OCI-LY3 (cell line): Measurements from ENCODE around the gene EDN2.

ENCODE experiments used
- H2AFZ ChIP-seq: fragments of 200-600, 300-600 bp; shearing (Covaris generic); 2 replicates; pipeline ENCODE4 v1.6.0; 2014; ENCODE audit warnings: antibody characterized with exemption, low read depth, low read length
- H3K27ac ChIP-seq: fragments of 200-600, 300-600 bp; sonication (generic); 2 replicates; pipeline ENCODE4 v1.5.1; 2014; ENCODE audit warnings: mild to moderate bottlenecking, low read length, moderate library complexity, mixed read lengths
- H3K27me3 ChIP-seq: fragments of 200-600, 300-600 bp; sonication (generic); 2 replicates; pipeline ENCODE4 v1.6.1; 2014; ENCODE audit warnings: low read depth, low read length, mixed read lengths
- H3K36me3 ChIP-seq: fragments of 200-600, 300-600 bp; sonication (generic); replicated peaks from 2 replicates; pipeline ENCODE3; 2014; ENCODE audit warnings: low read depth, low read length, mixed read lengths
- H3K4me1 ChIP-seq: fragments of 300-600, 200-600 bp; sonication (generic); 2 replicates; pipeline ENCODE4 v1.6.1; 2014; ENCODE audit warnings: low read length, mixed read lengths
- H3K4me2 ChIP-seq: fragments of 200-600, 300-600 bp; sonication (generic); 2 replicates; pipeline ENCODE4 v1.6.1; 2014; ENCODE audit warnings: low read length, mixed read lengths
- H3K4me3 ChIP-seq: fragments of 300-600, 200-600 bp; sonication (generic); 2 replicates; pipeline ENCODE4 v1.5.1; 2014; ENCODE audit warnings: antibody characterized with exemption, mild to moderate bottlenecking, low read length, moderate library complexity
- H3K79me2 ChIP-seq: fragments of 300-600, 200-600 bp; shearing (Covaris generic); 2 replicates; pipeline ENCODE4 v1.6.1; 2014; ENCODE audit warnings: mild to moderate bottlenecking, low read length, mixed read lengths
- H3K9ac ChIP-seq: fragments of 300-600, 200-600 bp; shearing (Covaris generic); 2 replicates; pipeline ENCODE4 v1.6.0; 2014; ENCODE audit warnings: mild to moderate bottlenecking, low read length, moderate library complexity
- H3K9me3 ChIP-seq: fragments of 200-600, 300-600 bp; shearing (Covaris generic); 2 replicates; pipeline ENCODE4 v1.6.1; 2014; ENCODE audit warnings: low read length, mixed read lengths; ENCODE audit not compliant: insufficient read depth
- H4K20me1 ChIP-seq: fragments of 200-600, 300-600 bp; sonication (generic); 2 replicates; pipeline ENCODE4 v1.6.1; 2016; ENCODE audit warnings: low read length, mixed read lengths; ENCODE audit not compliant: insufficient read depth
- EZH2phosphoT487 ChIP-seq: fragments of 200-600 bp; shearing (Covaris generic); IDR thresholded peaks from 2 replicates; pipeline ENCODE4 v1.6.1; 2018; ENCODE audit warnings: antibody characterized with exemption, mixed run types, low read depth
- TF ChIP-seq, protein P1 (sequence below): fragments of 200-600, 300-600 bp; sonication (generic); IDR thresholded peaks from 2 replicates; pipeline ENCODE4 v1.5.1; 2014; ENCODE audit warnings: antibody characterized with exemption, low read length, low read depth

The EDN2 gene

GRCh38 chr1:41456847-41457540 is 27.5 kb downstream of the EDN2 start:
- no peak overlapping the region for H2AFZ ChIP-seq
- no peaks in the 10 kb centered on the region for H3K9me3 ChIP-seq
- TF ChIP-seq, protein P1, sequence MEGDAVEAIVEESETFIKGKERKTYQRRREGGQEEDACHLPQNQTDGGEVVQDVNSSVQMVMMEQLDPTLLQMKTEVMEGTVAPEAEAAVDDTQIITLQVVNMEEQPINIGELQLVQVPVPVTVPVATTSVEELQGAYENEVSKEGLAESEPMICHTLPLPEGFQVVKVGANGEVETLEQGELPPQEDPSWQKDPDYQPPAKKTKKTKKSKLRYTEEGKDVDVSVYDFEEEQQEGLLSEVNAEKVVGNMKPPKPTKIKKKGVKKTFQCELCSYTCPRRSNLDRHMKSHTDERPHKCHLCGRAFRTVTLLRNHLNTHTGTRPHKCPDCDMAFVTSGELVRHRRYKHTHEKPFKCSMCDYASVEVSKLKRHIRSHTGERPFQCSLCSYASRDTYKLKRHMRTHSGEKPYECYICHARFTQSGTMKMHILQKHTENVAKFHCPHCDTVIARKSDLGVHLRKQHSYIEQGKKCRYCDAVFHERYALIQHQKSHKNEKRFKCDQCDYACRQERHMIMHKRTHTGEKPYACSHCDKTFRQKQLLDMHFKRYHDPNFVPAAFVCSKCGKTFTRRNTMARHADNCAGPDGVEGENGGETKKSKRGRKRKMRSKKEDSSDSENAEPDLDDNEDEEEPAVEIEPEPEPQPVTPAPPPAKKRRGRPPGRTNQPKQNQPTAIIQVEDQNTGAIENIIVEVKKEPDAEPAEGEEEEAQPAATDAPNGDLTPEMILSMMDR = no peak
- no peak for TF ChIP-seq EZH2phosphoT487
- no peak overlapping the region for H3K27ac ChIP-seq
- no peaks in the 10 kb centered on the region for H3K27me3 ChIP-seq
- no peak overlapping the region for H3K4me2 ChIP-seq
- no peak overlapping the region for H3K9ac ChIP-seq
- no peaks in the 10 kb centered on the region for H3K4me1 ChIP-seq
- no peak overlapping the region for H3K4me3 ChIP-seq
- no peaks in the 10 kb centered on the region for H4K20me1 ChIP-seq
- no peaks in the 10 kb centered on the region for H3K36me3 ChIP-seq
- no peaks in the 10 kb centered on the region for H3K79me2 ChIP-seq

DNA sequence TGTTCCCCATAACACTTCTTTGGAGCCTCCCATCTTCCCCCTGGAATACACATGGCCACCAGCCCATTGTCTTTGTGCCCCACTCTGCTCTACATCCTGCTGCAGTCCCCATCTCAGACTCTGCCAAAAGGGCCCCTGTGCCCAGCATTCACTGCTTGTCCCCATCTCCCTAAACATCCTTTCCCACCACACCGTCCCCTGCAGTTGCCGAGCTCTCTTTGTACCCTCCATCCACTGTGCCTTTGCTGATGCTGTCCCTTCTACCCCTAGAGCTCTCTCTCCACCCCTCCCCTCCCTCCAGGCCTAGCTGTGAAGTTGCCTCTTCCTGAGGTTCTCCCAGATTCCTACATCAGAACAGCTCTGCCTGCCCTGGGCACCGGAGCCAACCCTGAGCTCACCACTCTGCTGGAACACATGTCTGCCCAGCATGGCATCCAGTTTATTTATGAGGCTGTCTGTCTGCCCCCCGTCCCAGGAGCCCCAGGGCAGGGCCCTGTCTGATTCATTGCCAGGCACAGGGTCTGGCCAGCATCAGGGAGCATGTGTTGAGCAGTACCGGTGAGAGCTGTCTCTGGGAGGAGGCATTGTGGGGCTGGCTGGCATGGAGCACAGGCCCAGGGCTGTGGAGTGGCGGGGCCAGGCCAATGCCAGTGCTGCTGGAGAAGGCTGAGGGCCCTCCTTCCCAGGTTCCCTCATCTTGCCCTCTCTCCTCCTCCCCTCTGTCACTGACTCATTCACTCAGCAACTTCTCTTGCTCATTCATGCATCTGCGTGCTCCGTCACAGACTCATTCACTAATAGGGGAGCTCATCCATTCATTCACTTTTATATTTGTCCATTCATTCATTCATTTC is 28.8 kb downstream of the EDN2 start:
- no peak overlapping the region for H3K27ac ChIP-seq
- H3K79me2 ChIP-seq = no peaks in the 10 kb centered on the region
- no peak overlapping the region for H2AFZ ChIP-seq
- H3K27me3 ChIP-seq = no peaks in the 10 kb centered on the region
- H3K4me1 ChIP-seq = no peaks in the 10 kb centered on the region
- TF ChIP-seq EZH2phosphoT487 = no peak
- TF ChIP-seq, protein P1 = no peak
- no peak overlapping the region for H3K9ac ChIP-seq
- no peak overlapping the region for H3K4me3 ChIP-seq
- no peaks in the 10 kb centered on the region for H3K9me3 ChIP-seq
- H4K20me1 ChIP-seq = no peaks in the 10 kb centered on the region
- H3K36me3 ChIP-seq = no peaks in the 10 kb centered on the region
- no peak overlapping the region for H3K4me2 ChIP-seq

GRCh38 chr1:41454406-41454805 is 30.1 kb downstream of the EDN2 start:
- H2AFZ ChIP-seq = no peak overlapping the region
- H3K27ac ChIP-seq = no peak overlapping the region
- H3K9ac ChIP-seq = no peak overlapping the region
- H3K4me1 ChIP-seq = no peaks in the 10 kb centered on the region
- TF ChIP-seq EZH2phosphoT487 = no peak
- TF ChIP-seq, protein P1 = no peak
- H3K4me2 ChIP-seq = no peak overlapping the region
- H3K36me3 ChIP-seq = no peaks in the 10 kb centered on the region
- no peaks in the 10 kb centered on the region; the same call in 1 of the 2 replicates for H3K27me3 ChIP-seq
- H3K9me3 ChIP-seq = no peaks in the 10 kb centered on the region
- H4K20me1 ChIP-seq = no peaks in the 10 kb centered on the region
- H3K79me2 ChIP-seq = no peaks in the 10 kb centered on the region
- no peak overlapping the region for H3K4me3 ChIP-seq

- no peaks in the 10 kb centered on the region for H3K36me3 ChIP-seq
- H4K20me1 ChIP-seq = no peaks in the 10 kb centered on the region
- H3K4me3 ChIP-seq = no peak overlapping the region
- no peak overlapping the region for H3K4me2 ChIP-seq
- H3K27ac ChIP-seq = no peak overlapping the region
- no peaks in the 10 kb centered on the region; the same call in 1 of the 2 replicates for H3K27me3 ChIP-seq
- no peaks in the 10 kb centered on the region for H3K79me2 ChIP-seq
- TF ChIP-seq EZH2phosphoT487 = no peak
- TF ChIP-seq, protein P1 = no peak
- no peak overlapping the region for H3K9ac ChIP-seq
- H2AFZ ChIP-seq = no peak overlapping the region
- no peaks in the 10 kb centered on the region for H3K9me3 ChIP-seq
- no peaks in the 10 kb centered on the region for H3K4me1 ChIP-seq
These were observed 31.7 kb downstream of the EDN2 start for GRCh38 chr1:41452704-41453290.
